WERI-Rb-1 (cell line): Measurements from ENCODE around the gene PAGR1.

Source experiments
- DNase-seq: peaks from one replicate; pipeline ENCODE4 v3.0.0-alpha.2; 2020
- H3K27ac ChIP-seq: fragments of 250-450 bp; sonication (Bioruptor Pico); 2 replicates; pipeline ENCODE4 v1.5.1; 2020; ENCODE audit warnings: mild to moderate bottlenecking, moderate library complexity
- H3K27me3 ChIP-seq: fragments of 250-450 bp; sonication (Bioruptor Pico); 2 replicates; pipeline ENCODE4 v1.5.1; 2021; ENCODE audit warnings: mild to moderate bottlenecking, low read depth, moderate library complexity; ENCODE audit not compliant: insufficient read depth, severe bottlenecking
- H3K36me3 ChIP-seq: fragments of 250-450 bp; sonication (Bioruptor Pico); 2 replicates; pipeline ENCODE4 v1.5.1; 2020; ENCODE audit warnings: mild to moderate bottlenecking, moderate library complexity
- H3K4me3 ChIP-seq: 2 replicates; pipeline ENCODE4 v1.5.1; 2011; ENCODE audit warnings: low read depth, mild to moderate bottlenecking, control low read depth, low read length
- H3K9me3 ChIP-seq: fragments of 250-450 bp; sonication (Bioruptor Pico); 2 replicates; pipeline ENCODE4 v1.5.1; 2021; ENCODE audit warnings: mild to moderate bottlenecking, moderate library complexity; ENCODE audit not compliant: severe bottlenecking
- TF ChIP-seq, protein P1 (sequence below): IDR thresholded peaks from 2 replicates; pipeline ENCODE4 v1.5.1; 2011; ENCODE audit warnings: low read depth, mild to moderate bottlenecking, control low read depth, inconsistent platforms, low read length

The PAGR1 gene

DNA sequence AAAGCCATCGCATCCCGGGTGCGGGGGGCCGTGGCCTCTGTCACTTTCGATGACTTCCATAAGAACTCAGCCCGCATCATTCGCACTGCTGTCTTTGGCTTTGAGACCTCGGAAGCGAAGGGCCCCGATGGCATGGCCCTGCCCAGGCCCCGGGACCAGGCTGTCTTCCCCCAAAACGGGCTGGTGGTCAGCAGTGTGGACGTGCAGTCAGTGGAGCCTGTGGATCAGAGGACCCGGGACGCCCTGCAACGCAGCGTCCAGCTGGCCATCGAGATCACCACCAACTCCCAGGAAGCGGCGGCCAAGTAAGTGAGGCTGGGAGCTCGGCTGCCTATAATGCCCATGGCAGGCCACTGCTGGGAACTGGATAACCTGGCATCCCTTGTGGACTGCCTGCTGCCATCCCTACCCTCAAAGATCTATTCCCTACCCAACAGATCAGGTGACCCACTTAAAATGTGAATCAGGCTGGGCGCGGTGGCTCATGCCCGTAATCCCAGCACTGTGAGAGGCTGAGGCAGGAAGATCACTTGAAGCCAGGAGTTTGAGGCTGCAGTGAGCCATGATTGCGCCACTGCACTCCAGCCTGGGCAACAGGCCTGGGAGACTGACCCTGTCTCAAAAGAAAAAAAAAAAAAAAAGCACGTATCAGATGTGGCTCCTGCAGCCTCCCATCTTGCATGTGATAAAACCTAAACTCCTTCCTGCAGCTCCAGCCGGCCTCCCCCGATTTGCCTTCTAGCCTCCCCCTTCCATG, 28.8 kb downstream of the PAGR1 start:
- Histone ChIP-seq H3K27ac (no peak overlapping the region), H3K36me3 (no peaks in the 10 kb centered on the region), H3K27me3 (no peaks in the 10 kb centered on the region), H3K4me3 (no peak overlapping the region), H3K9me3 (no peaks in the 10 kb centered on the region)
- DNase-seq: no peak
- TF ChIP-seq, protein P1, sequence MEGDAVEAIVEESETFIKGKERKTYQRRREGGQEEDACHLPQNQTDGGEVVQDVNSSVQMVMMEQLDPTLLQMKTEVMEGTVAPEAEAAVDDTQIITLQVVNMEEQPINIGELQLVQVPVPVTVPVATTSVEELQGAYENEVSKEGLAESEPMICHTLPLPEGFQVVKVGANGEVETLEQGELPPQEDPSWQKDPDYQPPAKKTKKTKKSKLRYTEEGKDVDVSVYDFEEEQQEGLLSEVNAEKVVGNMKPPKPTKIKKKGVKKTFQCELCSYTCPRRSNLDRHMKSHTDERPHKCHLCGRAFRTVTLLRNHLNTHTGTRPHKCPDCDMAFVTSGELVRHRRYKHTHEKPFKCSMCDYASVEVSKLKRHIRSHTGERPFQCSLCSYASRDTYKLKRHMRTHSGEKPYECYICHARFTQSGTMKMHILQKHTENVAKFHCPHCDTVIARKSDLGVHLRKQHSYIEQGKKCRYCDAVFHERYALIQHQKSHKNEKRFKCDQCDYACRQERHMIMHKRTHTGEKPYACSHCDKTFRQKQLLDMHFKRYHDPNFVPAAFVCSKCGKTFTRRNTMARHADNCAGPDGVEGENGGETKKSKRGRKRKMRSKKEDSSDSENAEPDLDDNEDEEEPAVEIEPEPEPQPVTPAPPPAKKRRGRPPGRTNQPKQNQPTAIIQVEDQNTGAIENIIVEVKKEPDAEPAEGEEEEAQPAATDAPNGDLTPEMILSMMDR: no peak

DNA sequence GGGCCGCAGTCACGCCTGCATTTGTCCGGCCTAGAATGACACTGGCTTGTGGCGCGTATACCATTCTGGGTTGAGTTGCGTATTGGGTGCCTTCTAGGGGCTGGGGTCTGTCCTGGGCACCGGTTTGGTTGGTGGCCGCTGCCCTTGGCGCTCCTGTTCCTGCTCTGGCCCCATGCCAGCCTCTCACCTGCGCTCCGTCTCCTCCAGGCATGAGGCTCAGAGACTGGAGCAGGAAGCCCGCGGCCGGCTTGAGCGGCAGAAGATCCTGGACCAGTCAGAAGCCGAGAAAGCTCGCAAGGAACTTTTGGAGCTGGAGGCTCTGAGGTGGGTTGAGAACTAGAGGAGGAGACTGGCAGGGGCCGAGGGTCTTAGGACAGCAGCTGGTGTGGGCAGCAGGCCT, 29.7 kb downstream of the PAGR1 start:
- no peak for DNase-seq
- Histone ChIP-seq H3K27me3 (no peaks in the 10 kb centered on the region), H3K4me3 (no peak overlapping the region), H3K36me3 (no peaks in the 10 kb centered on the region), H3K9me3 (no peaks in the 10 kb centered on the region), H3K27ac (no peak overlapping the region)
- TF ChIP-seq, protein P1: no peak

DNA sequence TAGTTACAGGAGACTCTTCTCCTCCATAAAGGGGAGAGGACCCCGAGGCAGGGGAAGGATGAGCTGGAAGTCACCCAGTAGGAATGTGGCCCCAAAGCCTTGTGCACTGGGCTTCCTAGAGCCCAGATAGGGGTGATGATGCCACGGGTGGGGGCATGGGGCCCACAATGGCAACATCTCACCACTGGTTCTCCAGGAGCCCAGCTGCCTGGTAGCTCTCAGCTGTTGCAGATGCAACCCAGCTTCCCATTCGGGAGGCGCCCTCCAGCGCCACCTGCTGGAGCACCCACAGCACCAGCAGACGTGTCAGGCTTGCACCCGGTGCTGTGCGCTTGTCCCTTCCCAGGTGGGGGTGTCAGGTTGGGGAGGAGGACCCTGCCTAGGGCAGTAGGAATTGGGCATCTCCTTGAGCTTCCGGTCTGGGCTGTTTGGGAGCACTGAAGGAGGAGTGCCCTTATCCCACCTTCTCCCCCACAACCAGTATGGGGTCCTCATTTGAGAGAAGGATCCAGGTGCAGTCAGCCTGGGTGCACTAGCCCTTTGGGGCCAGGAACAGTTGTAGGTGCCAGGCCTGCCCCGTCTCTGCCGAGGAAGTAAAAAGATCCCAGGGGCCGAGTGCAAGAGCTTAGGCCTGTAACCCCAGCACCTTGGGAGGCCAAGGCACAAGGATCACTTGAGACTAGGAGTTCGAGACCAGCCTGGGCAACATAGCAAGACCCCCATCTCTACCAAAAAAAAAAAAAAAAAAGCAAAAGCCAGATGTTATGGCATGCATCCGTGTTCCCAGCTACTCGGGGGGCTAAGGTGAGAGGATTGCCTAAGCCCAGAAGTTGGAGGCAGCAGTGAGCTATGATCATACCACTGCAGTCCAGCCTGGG, 32.7 kb downstream of the PAGR1 start:
- Histone ChIP-seq H3K9me3 (no peaks in the 10 kb centered on the region), H3K36me3 (no peaks in the 10 kb centered on the region), H3K27ac (no peak overlapping the region), H3K4me3 (no peak overlapping the region), H3K27me3 (no peaks in the 10 kb centered on the region)
- peak; percentile 85 for DNase-seq
- TF ChIP-seq, protein P1: peak; percentile 99

DNA sequence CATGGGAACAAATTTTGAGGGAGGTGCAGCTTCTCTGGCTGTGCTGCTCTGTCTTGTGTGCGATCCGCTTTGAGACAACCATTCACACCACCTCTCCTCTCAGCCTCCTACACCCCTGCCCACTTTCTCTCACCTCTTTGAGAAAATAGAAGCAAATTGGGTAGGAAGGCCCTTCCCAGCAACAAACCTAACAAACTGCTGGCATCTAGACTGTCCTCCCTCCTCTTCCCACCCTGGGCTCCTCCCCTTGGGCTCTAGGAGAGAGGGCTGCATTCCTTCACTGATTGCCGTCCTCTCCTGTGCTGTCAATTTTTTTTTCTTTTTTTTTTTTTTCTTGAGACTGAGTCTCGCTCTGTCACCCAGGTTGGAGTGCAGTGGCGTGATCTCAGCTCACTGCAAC, 33.6 kb downstream of the PAGR1 start:
- H3K36me3 ChIP-seq: no peaks in the 10 kb centered on the region
- no peaks in the 10 kb centered on the region for H3K27me3 ChIP-seq
- no peak for DNase-seq
- no peak overlapping the region for H3K4me3 ChIP-seq
- H3K9me3 ChIP-seq: no peaks in the 10 kb centered on the region
- H3K27ac ChIP-seq: no peak overlapping the region
- TF ChIP-seq, protein P1: no peak

DNA sequence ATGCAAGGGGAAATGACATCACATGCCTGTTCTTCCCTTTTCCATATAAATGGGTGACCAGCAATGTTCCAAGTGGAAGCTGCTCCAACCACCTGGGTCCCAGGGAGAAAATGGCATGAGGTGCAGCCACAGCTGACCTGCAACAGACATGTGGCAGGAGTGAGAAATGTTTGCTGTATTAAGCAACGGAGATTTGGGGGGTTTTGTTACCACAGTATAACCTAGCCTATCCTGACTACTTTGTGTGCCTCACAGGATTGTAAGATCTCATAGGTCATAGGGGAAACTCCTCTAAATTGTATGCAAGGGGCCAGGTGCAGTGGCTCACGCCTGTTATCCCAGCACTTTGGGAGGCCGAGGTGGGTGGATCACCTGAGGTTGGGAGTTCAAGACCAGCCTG, 35.0 kb downstream of the PAGR1 start:
- no peak overlapping the region for H3K4me3 ChIP-seq
- DNase-seq: no peak
- no peak overlapping the region for H3K27ac ChIP-seq
- H3K36me3 ChIP-seq: no peaks in the 10 kb centered on the region
- no peaks in the 10 kb centered on the region for H3K27me3 ChIP-seq
- H3K9me3 ChIP-seq: no peaks in the 10 kb centered on the region
- TF ChIP-seq, protein P1: no peak
